ENCODE results near the gene SHCBP1.

Gene SHCBP1

DNA sequence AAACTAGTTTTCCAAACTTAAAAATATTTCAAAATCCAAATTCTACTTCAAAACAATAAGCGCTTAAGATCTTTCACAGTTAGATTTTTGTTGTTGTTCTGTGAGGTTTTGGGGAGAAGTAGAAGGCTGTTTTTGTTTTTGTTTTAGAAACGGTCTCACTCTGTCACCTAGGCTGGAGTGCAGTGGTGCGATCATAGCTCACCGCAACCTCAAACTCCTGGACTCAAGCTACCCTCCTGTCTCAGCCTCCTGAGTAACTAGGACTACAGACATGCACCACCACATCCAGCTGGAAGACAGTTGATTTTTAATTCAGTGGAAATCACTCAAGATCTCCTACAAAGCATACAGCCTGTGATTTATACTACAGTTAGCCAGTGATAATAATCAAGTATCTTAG lies 2.7 kb downstream of the SHCBP1 start:
- DNase-seq (ENCODE audit: low read depth) = no peak

DNA sequence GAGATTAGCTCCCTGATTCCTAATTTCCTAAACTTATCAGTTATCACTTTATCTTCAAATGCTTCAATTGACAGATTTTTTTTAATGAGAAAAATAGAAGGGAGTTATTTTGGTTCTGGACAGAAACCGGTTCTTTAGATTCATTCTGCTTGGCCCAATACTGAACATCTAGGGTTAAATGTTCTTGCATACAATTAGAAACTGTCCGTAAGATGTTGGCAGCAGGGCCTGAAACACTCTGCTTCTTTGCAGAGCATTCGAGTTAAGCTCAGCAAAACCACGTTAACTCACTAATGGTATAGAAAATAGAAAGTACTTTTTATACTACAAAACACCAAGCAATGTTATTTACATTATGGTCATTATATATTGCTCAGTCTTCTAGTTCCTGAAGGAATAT lies 7.2 kb downstream of the SHCBP1 start:
- no peak for DNase-seq (ENCODE audit: low read depth)

DNA sequence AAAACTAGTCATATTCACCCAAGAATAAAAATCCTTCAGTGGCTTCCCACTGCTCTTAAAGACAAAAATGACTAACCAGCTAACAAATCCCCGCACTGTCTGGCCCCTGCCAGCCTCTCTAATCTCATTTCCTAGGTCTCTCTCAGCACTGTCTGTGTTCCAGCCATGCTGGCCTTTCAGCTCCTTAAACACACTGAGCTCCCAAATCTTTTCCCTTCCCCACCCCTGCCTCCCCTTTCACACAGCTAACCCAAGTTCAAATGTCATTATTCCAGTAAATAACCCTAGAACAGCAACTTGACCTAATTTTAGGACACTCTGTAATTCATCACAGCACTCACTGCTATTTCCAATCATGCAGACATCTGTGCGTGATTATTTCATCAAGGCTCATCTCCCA lies 7.8 kb downstream of the SHCBP1 start:
- no peak for DNase-seq (ENCODE audit: low read depth)

DNA sequence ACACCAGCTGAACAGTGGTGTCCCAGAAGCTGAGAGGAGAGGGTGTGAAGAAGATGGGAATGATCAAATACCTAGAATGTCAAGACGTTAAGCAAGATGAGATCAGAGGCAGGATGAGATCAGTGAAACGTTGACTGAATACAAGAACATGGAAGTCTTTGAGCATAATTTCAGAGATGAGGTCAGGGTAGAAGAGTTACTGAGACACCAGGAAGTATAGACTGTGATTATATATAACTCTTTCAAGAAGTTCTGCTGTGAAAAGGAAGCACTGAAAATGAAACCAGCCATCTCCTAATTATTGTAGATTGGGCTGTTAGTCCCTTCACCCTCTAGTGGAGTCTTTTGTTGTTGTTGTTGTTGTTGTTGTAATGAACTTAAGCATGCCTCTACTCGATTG lies 9.1 kb downstream of the SHCBP1 start:
- DNase-seq (ENCODE audit: low read depth) = no peak

DNA sequence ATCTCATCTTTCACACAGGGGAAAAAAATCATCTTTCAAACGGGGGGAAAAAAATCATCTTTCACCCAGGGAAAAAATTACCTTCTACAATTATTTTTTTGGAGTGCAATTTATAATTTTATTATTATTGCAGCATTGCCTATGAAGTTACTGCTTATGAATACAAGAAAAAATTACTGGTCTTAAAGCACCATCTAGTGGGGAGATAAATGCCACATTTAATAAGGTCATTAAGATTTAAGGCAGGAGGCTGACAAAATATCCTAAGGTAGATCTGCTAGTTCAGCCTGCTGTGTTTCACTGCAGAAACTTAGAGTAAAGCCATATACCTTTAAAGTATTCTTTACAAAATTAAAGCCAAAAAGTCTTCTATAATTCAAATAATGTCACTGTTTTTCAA lies 13.7 kb downstream of the SHCBP1 start:
- DNase-seq (ENCODE audit: low read depth) = peak; percentile 48

DNA sequence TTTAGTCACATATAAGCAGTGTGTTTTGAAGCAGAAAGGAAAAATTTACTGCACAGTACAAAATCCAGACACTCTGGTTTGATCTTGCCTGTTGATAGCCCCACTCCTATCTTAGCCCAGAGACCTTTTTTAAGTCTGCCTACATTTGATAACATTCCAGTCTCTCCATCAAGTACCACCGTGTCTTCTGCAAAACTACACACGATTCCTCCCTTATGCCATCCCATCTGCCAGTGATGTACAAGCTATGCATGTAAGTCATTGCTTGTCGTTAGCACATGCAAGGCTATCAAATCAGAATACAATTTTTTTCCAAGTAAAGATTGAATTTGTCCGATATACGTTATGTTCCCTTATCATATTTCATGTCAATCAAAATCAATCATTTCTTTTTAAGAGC lies 14.9 kb downstream of the SHCBP1 start:
- DNase-seq (ENCODE audit: low read depth) = no peak

DNA sequence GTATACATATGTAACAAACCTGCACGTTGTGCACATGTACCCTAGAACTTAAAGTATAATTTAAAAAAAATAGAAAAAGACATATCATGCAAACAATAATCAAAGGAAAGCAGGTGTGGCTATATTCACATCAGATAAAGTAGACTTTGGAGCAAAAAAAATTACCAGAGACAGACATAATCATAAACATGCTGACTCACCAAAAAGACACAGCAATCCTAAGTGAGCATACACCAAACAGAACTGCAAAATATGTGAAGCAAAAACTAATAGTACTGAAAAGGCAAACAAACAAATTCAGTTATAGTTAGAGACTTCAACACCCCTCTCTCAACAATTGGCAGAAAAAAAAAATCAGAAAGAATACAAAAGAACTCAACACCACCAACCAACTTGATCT lies 29.9 kb downstream of the SHCBP1 start:
- DNase-seq (ENCODE audit: low read depth) = no peak

DNA sequence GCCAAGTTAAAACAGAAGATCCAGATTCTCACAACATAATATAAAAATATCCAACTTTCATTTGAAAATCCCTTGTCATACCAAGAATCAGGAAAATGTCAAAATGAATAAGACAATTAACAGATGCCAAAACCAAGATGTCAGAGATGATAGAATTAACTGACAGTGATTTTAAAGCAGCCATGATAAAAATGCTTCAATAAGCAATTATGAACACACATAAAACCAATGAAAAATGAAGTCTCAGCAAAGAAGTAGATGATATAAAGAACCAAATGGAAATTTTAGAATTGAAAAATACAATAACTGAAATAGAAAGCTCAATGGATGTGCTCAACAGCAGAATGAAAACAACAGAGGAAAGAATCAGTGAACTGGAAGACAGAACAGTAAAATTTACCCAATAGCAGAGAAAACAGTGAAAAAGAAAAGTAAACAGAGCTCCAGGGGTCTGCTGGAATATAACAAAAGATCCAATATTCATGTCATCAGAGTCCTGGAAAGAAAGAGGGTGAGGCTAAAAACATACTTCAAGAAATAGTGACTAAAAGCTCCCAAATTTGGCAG lies 35.1 kb downstream of the SHCBP1 start:
- DNase-seq (ENCODE audit: low read depth) = no peak

DNA sequence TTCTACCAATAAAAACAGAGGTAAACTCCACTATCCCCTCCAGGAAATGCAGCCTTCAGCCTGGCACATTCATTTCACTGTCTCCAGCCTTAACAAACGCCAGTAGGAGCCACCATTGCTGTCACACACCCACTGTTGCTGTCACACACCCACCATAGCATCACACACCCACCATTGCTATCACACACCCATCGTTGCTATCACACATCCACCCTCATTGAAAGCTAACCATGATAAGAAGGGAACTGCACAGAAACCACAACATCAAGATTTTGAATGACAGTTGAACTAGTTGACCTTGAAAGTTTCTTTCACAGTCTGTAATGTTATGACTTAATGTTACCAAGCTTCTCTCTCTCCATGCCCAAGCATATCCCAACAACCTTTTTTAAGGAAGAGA lies 38.1 kb downstream of the SHCBP1 start:
- DNase-seq (ENCODE audit: low read depth) = no peak

DNA sequence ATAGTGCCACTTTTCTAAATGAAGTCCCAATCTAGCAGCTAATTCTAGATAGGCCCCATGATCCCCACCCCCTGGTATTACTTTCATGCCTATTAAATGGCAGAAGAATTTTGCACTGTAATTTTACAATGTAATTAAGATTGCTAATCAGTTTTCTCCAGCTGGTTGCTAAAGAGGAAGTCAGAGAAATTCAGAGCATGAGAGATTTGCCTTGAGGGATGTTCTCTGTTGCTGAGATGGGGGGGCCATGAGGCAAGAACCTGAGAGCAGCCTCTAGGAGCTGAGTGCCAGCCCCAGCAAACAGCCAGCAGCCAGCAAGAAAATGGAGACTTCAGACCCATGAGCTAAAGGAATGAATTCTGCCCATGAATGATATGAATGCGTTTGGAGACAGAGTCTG lies 38.9 kb downstream of the SHCBP1 start:
- DNase-seq (ENCODE audit: low read depth) = no peak

DNA sequence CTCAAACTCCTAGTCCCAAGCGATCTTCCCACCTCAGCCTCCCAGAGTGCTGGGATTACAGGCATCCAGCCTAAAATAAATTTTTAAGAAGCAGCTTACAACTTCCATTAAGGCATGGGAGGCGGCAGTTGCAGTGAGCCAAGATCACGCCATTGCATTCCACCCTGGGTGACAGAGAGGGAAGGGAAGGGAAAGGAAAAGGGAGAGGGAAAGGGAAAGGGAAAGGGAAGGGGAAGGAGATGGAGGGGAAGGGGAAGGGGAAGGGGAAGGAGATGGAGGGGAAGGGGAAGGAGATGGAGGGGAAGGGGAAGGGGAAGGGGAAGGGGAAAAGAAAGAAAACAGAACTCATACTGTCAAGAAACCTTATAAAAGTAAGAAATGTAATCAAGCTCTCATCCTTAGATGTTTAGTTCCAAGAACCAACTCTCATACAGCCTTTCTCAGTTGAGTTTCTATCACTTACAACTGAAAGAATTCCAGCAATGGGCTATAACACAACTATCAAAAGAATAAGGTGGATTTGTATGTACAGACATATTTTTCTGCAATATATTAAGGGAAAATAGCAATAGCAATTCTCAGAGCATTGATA lies 43.1 kb downstream of the SHCBP1 start:
- no peak for DNase-seq (ENCODE audit: low read depth)

DNA sequence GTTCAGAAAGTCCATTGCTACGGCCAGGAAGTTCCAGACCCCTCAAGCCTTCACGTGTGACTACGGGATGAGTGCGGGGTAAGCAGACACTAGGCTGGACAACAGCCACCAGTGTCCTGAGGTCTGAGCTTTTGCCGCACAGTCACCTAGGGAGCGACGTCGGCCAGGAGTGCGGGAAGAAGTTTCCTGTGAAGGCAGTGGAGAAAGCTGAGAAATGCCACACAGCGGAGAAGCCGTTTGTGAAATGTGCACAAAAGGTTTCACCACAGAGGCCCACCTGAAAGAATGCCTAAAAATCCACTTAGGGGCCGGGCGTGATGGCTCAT lies 47.4 kb downstream of the SHCBP1 start:
- no peak for DNase-seq (ENCODE audit: low read depth)

DNA sequence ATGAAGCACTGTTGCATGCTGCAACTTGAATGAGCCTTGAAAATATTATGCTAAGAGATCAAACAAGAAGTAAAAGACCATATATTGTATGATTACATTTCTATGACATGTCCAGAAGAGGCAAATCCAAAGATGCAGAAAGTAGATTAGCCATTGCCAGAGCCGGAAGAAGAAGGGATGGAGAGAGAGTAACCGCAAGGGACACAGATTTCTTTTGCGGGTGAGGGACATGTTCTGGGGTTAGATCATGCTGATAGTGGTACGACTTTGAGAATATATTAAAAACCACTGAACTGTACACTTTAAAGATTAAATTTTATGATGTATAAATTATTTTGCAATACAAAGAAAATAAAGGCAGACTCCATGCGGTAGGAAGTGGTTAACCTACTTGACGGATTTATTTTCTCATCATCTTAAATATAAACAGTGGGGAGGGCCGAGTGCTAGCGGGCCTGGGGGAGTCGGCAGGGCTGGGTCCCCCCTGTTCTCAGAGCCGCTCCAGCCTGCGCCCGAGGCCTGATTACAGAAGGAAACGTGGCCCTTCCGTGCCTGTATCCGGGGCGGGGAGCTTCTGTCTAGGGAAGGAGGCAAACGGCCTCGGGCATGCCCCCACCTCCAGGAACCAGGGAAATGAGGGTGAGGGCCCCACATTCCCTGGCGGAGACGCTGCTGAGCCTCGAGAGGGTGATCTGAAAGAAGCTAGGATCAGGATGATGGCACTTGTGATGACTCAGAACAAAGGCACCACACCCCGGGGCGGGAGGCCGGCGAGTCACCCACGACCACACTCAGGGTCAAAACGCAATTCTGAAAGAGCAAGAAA lies 48.0 kb downstream of the SHCBP1 start:
- peak; percentile 13 for DNase-seq (ENCODE audit: low read depth)

DNA sequence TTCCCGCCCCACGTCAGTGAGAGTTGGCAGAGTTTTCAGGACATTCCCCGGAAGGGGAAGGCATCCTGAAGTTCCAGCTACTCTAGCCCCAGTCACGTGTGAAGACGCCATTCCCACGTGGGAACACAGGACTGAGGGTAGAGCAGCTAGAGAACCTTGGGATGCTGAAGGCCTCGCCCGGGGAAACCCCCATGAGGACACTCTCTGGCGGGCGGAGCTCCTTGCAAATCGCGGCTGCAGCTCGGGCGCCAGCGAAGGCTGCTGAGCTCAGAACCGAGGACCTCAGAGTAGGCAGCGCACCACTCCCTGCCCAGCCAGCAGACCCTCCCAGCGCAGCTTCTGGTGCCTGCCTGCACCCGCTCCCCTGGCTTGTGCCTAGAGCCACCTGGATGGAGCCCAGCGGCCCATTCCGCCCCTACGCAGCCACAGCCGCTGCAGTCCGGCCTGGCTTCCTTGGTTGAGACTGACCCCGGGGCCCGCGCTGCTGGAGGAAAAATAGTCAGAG lies 51.9 kb downstream of the SHCBP1 start:
- DNase-seq (ENCODE audit: low read depth) = no peak

DNA sequence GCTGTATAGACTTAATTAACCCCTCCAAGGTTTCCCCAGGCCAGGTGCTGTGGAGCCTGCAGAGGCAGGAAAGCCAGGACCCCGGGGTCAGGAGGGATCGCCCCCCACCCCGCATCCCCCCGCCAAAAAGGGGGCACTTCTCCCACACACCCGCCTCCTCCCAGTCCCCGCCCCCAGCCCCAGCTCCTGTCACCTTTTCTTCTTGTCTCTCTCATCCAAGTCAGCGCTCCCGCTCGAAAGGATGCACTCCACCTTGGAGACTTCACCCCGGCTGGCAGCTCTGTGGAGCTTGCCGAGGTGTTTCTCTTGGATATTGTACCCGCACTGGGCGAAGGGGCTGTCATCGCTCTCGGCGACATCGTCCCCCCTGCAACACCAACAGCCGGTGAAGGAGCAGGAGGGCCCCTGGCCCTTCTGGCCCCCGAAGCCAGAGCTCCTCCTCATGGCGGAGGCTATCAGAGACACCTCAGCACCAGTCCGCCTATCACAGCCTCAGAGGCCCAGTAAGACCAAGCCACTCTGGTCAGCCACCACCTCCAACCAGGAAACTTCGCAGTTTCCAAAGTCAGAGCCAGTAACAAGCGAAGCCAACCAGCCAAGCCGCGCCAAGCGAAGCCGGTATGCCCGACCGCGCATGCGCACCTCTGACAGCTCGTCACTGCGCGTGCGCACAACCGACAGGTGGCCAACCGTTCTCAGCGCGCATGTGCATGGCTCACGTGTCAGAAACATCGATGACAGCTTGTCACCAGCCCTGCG lies 52.5 kb downstream of the SHCBP1 start:
- no peak for DNase-seq (ENCODE audit: low read depth)

DNA sequence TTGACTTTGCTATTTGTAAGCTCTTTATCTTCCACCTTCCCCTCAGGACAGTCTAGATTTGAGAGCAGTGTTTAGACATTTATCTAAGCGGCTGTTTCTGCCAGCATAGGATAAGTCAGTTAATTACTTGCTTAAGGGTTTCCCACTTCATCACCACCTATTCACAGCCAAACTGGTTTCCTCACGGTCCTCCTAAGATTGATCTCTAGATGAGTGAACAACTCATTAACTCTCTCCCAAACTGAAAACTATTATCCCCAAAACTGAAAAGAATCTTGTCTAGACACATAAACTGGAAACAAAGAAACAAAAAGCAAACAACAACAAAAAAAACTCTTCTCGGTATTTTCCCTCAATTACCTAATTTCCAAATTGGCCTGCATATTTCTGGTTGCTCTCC lies 58.2 kb downstream of the SHCBP1 start:
- no peak for DNase-seq (ENCODE audit: low read depth)

DNA sequence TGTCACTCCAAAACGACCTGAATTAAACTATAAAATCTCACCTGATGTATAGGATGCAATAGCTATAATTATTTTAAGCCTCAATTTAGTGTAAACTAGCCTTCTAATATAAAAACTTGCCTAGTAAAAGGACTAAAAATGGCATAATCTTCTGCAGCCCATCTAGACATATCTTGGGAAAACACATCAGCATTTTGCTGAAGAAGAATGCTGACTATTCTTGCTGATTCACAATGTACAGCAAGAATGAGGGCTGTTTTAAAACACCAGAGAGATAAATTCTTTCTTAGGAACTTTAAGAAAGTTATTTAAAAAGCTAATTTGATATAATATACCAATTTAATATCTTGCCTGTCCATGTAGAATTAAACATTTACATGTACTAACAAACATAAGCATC lies 63.2 kb downstream of the SHCBP1 start:
- no peak for DNase-seq (ENCODE audit: low read depth)

DNA sequence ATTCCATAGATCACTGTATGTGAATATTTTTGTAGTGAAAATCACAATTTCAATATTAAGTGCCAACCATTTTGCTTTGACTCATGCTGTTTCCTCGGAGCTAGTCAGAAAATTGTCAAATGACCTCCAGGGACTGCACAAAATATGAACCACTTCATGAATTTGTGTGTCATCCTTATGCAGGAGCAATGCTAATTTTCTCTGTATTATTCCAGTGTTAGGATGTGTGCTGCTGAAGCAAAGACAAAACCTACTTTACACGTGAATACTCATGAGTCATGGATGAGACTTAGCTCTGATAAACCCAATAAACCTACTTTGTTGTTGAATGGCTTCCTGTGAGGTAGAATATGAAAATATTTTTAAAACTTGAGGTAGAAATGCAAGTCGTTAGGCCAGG lies 65.2 kb downstream of the SHCBP1 start:
- no peak for DNase-seq (ENCODE audit: low read depth)

DNA sequence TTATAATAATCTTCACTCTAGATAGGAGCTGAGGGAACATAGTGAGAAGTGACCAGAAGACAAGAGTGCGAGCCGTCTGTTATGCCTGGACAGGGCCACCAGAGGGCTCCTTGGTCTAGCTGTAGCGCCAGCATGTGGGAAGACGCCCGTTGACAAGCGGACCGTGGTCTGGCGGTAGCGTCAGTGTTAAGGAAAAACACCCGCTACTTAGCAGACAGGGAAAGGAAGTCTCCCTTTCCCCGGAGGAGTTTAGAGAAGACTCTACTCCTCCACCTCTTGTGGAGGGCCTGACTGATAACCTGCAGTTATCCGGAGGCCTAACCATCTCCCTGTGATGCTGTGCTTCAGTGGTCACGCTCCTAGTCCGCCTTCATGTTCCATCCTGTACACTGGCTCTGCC lies 66.7 kb downstream of the SHCBP1 start:
- peak; percentile 45 for DNase-seq (ENCODE audit: low read depth)

DNA sequence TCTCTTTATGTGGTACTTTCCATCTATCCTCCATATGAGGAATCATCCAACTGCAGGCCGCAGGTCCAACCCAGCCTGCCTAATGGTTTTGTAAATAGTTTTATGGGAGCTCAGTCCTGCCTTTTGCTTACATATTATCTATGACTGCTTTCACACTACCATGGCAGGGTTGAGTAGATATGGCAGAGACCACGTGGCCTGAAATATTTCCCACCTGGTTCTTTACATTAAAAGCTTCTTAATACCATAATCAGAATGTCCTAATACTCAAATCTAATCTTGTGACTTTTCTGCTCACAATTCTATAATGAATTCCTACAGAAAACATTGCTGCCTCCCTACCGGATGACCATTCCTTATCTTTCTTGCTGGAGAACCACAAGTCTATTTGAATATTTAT lies 71.7 kb downstream of the SHCBP1 start:
- DNase-seq (ENCODE audit: low read depth) = no peak
